BLaER1 treated with 17β-estradiol and CSF1 and Interleukin-3, amounts not matched to agents 10 nM and 100 nM (cell line): ENCODE results near the gene OSBPL1A.

Experiments
- H3K27ac ChIP-seq, 11 experiments: shearing (Covaris generic); formaldehyde crosslinking; 2 replicates each; pipeline ENCODE4 v1.8.1; 2022
- H3K27me3 ChIP-seq, 11 experiments: shearing (Covaris generic); formaldehyde crosslinking; 2 replicates each; pipeline ENCODE4 v1.8.1; 2022
- H3K36me3 ChIP-seq, 11 experiments: shearing (Covaris generic); formaldehyde crosslinking; 2 replicates each; pipeline ENCODE4 v1.8.1; 2022
- H3K4me1 ChIP-seq, 10 experiments: shearing (Covaris generic); formaldehyde crosslinking; 2 replicates each; pipeline ENCODE4 v1.8.1; 2022
- H3K4me2 ChIP-seq, 11 experiments: shearing (Covaris generic); formaldehyde crosslinking; 2 replicates each; pipeline ENCODE4 v1.8.1; 2022
- H3K4me3 ChIP-seq, 10 experiments: shearing (Covaris generic); formaldehyde crosslinking; 2 replicates each; pipeline ENCODE4 v1.8.1; 2022
- H3K9ac ChIP-seq, 11 experiments: shearing (Covaris generic); formaldehyde crosslinking; 2 replicates each; pipeline ENCODE4 v1.8.1; 2022
- H3K9me3 ChIP-seq, 11 experiments: shearing (Covaris generic); formaldehyde crosslinking; replicated peaks in 1 of 11; 2 replicates each; pipeline ENCODE4 v1.8.1; 2022
- H4K20me1 ChIP-seq, 11 experiments: shearing (Covaris generic); formaldehyde crosslinking; 2 replicates each; pipeline ENCODE4 v1.8.1; 2022
- Cebpa-rat ChIP-seq, 11 experiments: shearing (Covaris generic); IDR thresholded peaks; 2 replicates each; pipeline ENCODE4 v1.8.1; 2022

OSBPL1A gene

DNA sequence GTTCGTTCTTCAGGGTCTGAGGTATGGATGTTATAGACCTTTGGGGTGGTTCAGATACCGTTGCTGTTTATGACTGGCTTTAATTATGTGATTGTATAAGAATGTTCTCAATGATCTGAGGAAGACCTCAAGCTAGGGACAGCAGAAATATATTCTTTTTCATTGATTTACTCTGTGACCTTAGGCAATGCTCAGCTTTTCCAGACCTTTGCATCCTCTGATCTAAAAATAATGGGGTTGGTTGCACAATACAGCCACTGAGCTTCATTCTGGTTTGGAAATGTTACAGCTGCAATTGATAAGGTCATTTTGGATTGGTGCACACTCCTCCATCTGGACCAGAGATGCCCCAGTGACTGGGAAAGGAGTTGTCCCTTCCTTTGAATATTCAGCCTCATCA lies 276.0 kb downstream of the OSBPL1A start:
- H4K20me1 ChIP-seq = peaks cover 0 to 16% (median 4%) of the 10 kb centered on the region in 11 experiments; a peak in 3 of 22 replicates
- no peak overlapping the region for H3K4me3 ChIP-seq
- H3K36me3 ChIP-seq = peaks cover 58 to 98% (median 90%) of the 10 kb centered on the region in 11 experiments
- no peaks in the 10 kb centered on the region for H3K4me1 ChIP-seq
- H3K27ac ChIP-seq = no peak overlapping the region
- H3K27me3 ChIP-seq = no peaks in the 10 kb centered on the region
- no peaks in the 10 kb centered on the region for H3K9me3 ChIP-seq
- H3K4me2 ChIP-seq = no peak overlapping the region
- TF ChIP-seq Cebpa-rat (IDR thresholded peaks at IDR 0.05) = 0 out of 22 replicates have a peak, but pooled peaks of 1 of the 11 experiments have one; percentile 6
- no peak overlapping the region for H3K9ac ChIP-seq

DNA sequence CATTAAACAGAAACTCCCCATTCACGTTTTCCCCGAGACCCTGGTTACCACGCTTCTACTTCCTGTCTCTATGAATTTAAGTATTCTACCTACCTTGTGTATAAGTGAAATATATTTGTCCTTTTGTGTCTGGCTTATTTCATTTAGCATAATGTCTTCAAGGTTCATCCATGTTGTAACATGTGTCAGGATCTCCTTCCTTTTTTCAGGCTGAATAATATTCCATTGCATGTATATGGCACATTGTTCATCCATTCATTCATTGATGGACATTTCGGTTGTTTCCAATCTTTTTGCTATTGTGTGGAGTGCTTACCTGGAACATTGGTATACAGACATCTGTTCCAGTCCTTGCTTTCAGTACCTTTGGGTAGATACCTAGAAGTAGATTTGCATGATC lies 276.9 kb downstream of the OSBPL1A start:
- Histone ChIP-seq H3K27ac (no peak overlapping the region), H3K9me3 (no peaks in the 10 kb centered on the region), H4K20me1 (peaks cover 0 to 23% (median 5%) of the 10 kb centered on the region in 11 experiments; a peak in 7 of 22 replicates), H3K9ac (no peak overlapping the region), H3K4me3 (no peak overlapping the region), H3K36me3 (peaks cover 49 to 97% (median 88%) of the 10 kb centered on the region in 11 experiments), H3K4me2 (no peak overlapping the region), H3K27me3 (no peaks in the 10 kb centered on the region), H3K4me1 (peaks cover 5 to 8% (median 6%) of the 10 kb centered on the region in 10 experiments)
- TF ChIP-seq Cebpa-rat (IDR thresholded peaks at IDR 0.05) = no peak

DNA sequence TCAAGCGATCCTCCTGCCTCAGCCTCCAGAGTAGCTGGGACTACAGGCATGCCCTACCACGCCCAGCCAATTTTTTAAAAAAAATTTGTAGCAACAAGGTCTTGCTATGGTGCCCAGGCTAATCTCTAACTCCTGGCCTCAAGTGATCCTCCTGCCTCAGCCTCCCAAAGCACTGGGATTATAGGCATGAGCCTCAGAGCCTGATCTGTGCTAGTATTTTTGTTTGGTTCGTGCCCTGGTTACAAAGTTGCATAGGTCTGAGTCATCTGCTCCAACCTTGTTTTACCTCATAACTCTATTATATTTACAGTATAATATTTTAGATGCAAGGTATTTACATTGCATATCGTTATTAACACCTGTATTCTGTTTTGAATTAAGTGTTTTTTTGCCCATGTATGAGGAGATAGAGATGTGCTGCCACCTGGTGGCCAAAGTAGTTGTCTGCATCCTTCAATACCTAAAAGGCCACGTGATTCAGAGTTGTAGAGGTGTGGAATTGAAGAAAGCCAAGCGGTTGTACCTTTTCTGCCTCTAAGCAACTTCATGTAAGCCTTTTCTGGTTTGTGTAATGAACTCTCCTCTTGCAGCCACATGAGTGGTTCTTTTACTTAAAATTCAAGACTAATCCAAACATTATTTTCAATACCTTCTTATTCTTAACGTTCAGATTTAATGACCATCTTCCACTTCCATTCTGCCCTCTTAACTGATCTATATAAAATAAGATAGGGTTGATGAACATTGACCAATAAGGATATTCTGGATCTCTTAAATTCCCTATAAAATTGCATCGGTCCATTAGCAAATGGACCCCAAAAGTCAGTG lies 278.7 kb downstream of the OSBPL1A start:
- no peak overlapping the region for H3K4me3 ChIP-seq
- peaks cover 15 to 20% (median 17%) of the 10 kb centered on the region in 10 experiments for H3K4me1 ChIP-seq
- peaks cover 0 to 7% (median 0%) of the 10 kb centered on the region in 11 experiments; a peak in 3 of 22 replicates for H3K27me3 ChIP-seq
- H3K9me3 ChIP-seq = no peaks in the 10 kb centered on the region
- no peak overlapping the region for H3K9ac ChIP-seq
- peaks cover 0 to 40% (median 12%) of the 10 kb centered on the region in 11 experiments; a peak in 10 of 22 replicates for H4K20me1 ChIP-seq
- H3K36me3 ChIP-seq = peaks cover 41 to 97% (median 82%) of the 10 kb centered on the region in 11 experiments
- no peak overlapping the region for H3K27ac ChIP-seq
- TF ChIP-seq Cebpa-rat (IDR thresholded peaks at IDR 0.05) = no peak
- H3K4me2 ChIP-seq = no peak overlapping the region

DNA sequence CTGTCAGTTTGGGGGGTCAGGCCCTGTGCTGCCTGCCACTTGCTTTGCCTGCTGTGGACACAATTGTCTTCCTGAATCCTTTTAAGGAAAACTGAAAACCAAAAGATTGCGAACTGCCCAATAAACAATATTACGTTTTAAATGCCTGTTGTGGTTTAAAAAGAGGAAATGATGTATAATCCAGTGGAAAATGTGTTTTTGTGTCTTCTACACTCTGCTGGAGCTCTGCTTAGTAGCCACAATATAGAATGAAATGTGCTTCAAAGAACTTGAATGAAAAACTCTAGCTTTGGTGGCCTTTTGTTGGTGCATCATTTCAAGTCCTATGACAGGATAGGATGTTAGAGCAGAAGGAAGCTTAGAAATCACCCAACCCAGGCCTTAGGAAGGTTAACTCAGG lies 282.0 kb downstream of the OSBPL1A start:
- peaks cover 36 to 89% (median 66%) of the 10 kb centered on the region in 11 experiments for H3K36me3 ChIP-seq
- H4K20me1 ChIP-seq = peaks cover 0 to 53% (median 19%) of the 10 kb centered on the region in 11 experiments; a peak in 15 of 22 replicates
- H3K27me3 ChIP-seq = peaks cover 0 to 18% (median 0%) of the 10 kb centered on the region in 11 experiments; a peak in 4 of 22 replicates
- H3K4me3 ChIP-seq = no peak overlapping the region
- H3K27ac ChIP-seq = no peak overlapping the region
- TF ChIP-seq Cebpa-rat (IDR thresholded peaks at IDR 0.05) = no peak
- peaks cover 15 to 20% (median 17%) of the 10 kb centered on the region in 10 experiments for H3K4me1 ChIP-seq
- H3K9me3 ChIP-seq = no peaks in the 10 kb centered on the region
- peak overlapping the region; percentile 3 to 80 (median 40); a peak in 21 of 22 replicates for H3K4me2 ChIP-seq
- no peak overlapping the region for H3K9ac ChIP-seq

DNA sequence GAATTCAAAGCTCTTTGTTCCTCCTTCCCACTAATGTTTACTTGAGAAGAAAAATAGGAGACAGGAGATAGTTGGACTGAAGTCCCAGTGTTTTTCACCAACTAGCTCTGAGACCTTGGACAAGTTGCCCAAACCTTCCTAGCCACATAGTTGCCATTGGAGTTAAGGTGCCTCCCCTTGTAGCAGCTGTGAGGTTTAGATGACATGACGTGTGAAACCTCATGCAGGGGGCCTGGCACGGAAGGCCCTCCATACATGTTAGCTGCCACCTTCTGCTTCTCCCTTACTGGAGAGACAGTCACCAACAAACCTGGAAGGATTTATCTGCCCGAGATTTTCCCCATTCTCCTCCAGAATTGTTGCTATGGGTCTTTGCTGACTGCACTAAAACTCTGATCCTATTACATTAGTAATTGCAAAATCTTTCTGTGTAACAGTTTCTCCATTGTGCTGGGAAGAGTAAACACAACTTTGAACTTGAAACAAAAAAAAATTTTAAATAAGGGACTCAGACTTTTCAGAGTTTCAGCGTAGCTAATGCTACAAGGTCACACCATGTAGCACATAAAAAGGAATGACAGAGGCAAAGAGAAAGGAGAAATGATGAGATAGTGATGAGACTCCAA lies 282.6 kb downstream of the OSBPL1A start:
- Histone ChIP-seq H4K20me1 (peaks cover 0 to 53% (median 19%) of the 10 kb centered on the region in 11 experiments; a peak in 15 of 22 replicates), H3K4me2 (peak overlapping the region; percentile 3 to 80 (median 40); a peak in 21 of 22 replicates), H3K9ac (no peak overlapping the region), H3K4me3 (no peak overlapping the region), H3K4me1 (peaks cover 15 to 20% (median 17%) of the 10 kb centered on the region in 10 experiments), H3K9me3 (no peaks in the 10 kb centered on the region), H3K27ac (peak overlapping the region in 1 of 11 experiments; percentile 10; a peak in 1 of 22 replicates), H3K36me3 (peaks cover 30 to 89% (median 60%) of the 10 kb centered on the region in 11 experiments), H3K27me3 (peaks cover 0 to 18% (median 0%) of the 10 kb centered on the region in 11 experiments; a peak in 4 of 22 replicates)
- no peak for TF ChIP-seq Cebpa-rat (IDR thresholded peaks at IDR 0.05)

DNA sequence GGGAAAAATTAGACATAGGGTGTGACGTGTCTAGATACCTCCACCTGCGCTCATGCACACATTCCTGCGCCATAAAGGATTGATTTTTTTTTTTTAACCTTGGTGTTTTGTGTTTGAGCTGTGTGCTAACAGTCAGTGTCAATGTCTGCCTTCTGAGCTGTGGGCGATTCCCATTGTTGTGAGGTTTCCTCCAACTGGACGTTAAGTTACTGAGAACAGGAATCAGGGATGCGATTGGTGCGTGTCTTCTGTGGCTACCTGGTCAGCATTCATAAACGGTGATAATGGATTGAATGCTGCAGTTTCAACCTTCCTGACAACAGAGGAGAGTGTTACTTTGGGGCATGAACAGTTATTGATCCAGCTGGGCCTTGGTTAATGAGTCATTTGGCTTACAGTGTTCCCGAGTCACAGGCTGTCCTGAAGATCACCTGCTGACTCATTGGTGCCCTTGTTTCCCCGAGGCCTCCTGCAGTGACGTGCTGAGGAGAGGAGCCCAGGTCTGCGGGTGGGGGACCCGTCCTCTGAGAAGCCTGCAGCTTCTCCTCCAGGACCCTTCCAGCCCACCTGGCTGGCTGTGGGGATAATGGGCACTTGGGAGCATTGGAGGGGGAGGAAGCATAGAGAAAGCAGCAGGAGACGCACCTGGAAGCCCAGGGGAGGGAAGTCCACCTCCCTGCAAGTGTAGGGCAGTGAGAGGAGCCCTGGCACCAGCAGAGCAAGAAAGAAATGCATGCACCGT lies 284.6 kb downstream of the OSBPL1A start:
- no peak for TF ChIP-seq Cebpa-rat (IDR thresholded peaks at IDR 0.05)
- H3K4me3 ChIP-seq = no peak overlapping the region
- no peak overlapping the region for H3K27ac ChIP-seq

DNA sequence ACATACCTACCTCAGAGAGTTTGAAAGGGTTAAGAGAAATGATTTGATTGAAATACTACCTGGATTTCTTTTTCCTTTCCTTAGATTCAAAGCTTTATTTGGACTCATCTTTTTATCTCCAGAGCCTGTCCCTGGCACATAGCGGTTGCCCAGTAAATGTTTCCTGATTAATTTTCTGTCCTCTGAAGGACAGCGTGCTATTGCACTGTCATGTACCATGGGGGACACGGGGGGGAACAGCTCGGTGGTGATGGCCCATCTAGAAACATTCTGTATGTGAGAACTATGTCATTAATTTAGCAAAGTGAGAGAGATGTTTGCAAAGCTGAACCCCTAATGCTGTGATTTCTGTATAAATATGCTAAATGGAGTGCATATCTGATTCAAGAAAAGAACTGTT lies 285.2 kb downstream of the OSBPL1A start:
- no peak for TF ChIP-seq Cebpa-rat (IDR thresholded peaks at IDR 0.05)
- no peak overlapping the region for H3K9ac ChIP-seq
- no peak overlapping the region for H3K4me3 ChIP-seq
- H3K27ac ChIP-seq = no peak overlapping the region
- H3K36me3 ChIP-seq = peaks cover 17 to 91% (median 49%) of the 10 kb centered on the region in 11 experiments
- H3K4me1 ChIP-seq = peaks cover 15 to 20% (median 17%) of the 10 kb centered on the region in 10 experiments
- peaks cover 0 to 18% (median 0%) of the 10 kb centered on the region in 11 experiments; a peak in 4 of 22 replicates for H3K27me3 ChIP-seq
- H3K4me2 ChIP-seq = no peak overlapping the region
- no peaks in the 10 kb centered on the region for H3K9me3 ChIP-seq
- H4K20me1 ChIP-seq = peaks cover 0 to 53% (median 18%) of the 10 kb centered on the region in 11 experiments; a peak in 15 of 22 replicates

More for the DNA sequence above, 284.6 kb downstream of the OSBPL1A start:
- Histone ChIP-seq H3K4me2 (no peak overlapping the region), H3K9me3 (no peaks in the 10 kb centered on the region), H3K27me3 (peaks cover 0 to 18% (median 0%) of the 10 kb centered on the region in 11 experiments; a peak in 4 of 22 replicates), H3K9ac (no peak overlapping the region), H4K20me1 (peaks cover 0 to 49% (median 18%) of the 10 kb centered on the region in 11 experiments; a peak in 15 of 22 replicates), H3K36me3 (peaks cover 19 to 91% (median 51%) of the 10 kb centered on the region in 11 experiments), H3K4me1 (peaks cover 15 to 20% (median 17%) of the 10 kb centered on the region in 10 experiments)
